HepG2 (cell line): ENCODE results near the gene AHNAK. TPM values are rescaled to one million over a fixed set of nuclear protein-coding genes. Genes with fewer than 3 reads are reported as not detected.

ENCODE experiments used
- ATAC-seq: fragments of 200-7000 bp; cut with Tn5 transposase; 3 replicates; pipeline ENCODE4 v1.9.1; 2020; ENCODE audit warnings: mild to moderate bottlenecking, moderate library complexity
- BruUV-seq: library from RNA; stranded (reverse); fragments of 400-500 nt; replicated peaks from 2 replicates; lab custom pipeline; 2021; lab: Mats Ljungman, UMichigan
- CTCF ChIA-PET: fragments of 300-600 bp; formaldehyde crosslinking; extraction: SDS; loops from one replicate; lab custom pipeline; 2021; ENCODE audit warnings: low total read pairs, inconsistent platforms, low intra/inter-chr PET ratio; lab: Yijun Ruan, JAX
- POLR2A ChIA-PET: fragments of 350-600 bp; sonication (Branson Sonifier 250); formaldehyde crosslinking; loops from one replicate; lab custom pipeline; 2020; ENCODE audit warnings: antibody characterized with exemption, inconsistent platforms; lab: Yijun Ruan, JAX
- DNase-seq: peaks from one replicate; pipeline ENCODE4 v3.0.0-alpha.2; 2015; ENCODE audit warnings: low spot score
- FAIRE-seq: peaks from 3 replicates; lab custom pipeline; 2011; peaks lifted over from hg19 to GRCh38; lab: Jason Lieb, UNC
- H2AFZ ChIP-seq: one replicate; pipeline ENCODE4 v1.6.1; 2011; ENCODE audit warnings: low read length, inconsistent platforms
- H3K27ac ChIP-seq: fragments of 300-600 bp; 3 replicates; pipeline ENCODE4 v1.8.0; 2011; ENCODE audit warnings: mixed run types, mild to moderate bottlenecking, mixed read lengths, low read length, inconsistent platforms; ENCODE audit not compliant: insufficient read depth; ENCODE audit errors: extremely low read length
- H3K27me3 ChIP-seq, 2 experiments: fragments of 200-600 bp in 1 of 2; 2 replicates in 1 of 2; 3 replicates in 1 of 2; pipeline versions ENCODE4 v1.6.0 to v1.8.0; 2011; ENCODE audit warnings: low read length in 2 of 2, mild to moderate bottlenecking in 2 of 2, moderate library complexity in 2 of 2, inconsistent platforms in 1 of 2; ENCODE audit not compliant: insufficient read depth in 2 of 2, control insufficient read depth in 1 of 2
- H3K36me3 ChIP-seq, 2 experiments: fragments of 200-600 bp in 1 of 2; replicated peaks in 1 of 2; 2 replicates in 1 of 2; 3 replicates in 1 of 2; pipeline versions ENCODE4 v1.5.1 to v1.8.0; 2011; ENCODE audit warnings: low read length in 2 of 2, inconsistent platforms in 1 of 2; ENCODE audit not compliant: insufficient read depth in 2 of 2, control insufficient read depth in 1 of 2
- H3K4me1 ChIP-seq: 2 replicates; pipeline ENCODE4 v1.5.1; 2012; ENCODE audit warnings: low read length, inconsistent platforms; ENCODE audit not compliant: insufficient read depth
- H3K4me2 ChIP-seq: 2 replicates; pipeline ENCODE4 v1.6.0; 2011; ENCODE audit warnings: low read depth, low read length, inconsistent platforms
- H3K4me3 ChIP-seq, 3 experiments: fragments of 200-600 bp in 1 of 3; sonication (generic), shearing (Covaris generic) in 1 of 3; replicated peaks in 1 of 3; 2 replicates each; pipeline ENCODE4 v1.5.1; 2011 to 2016; ENCODE audit warnings: low read length in 3 of 3, inconsistent platforms in 2 of 3, low read depth in 2 of 3, mild to moderate bottlenecking in 2 of 3, control low read depth in 1 of 3, mixed read lengths in 1 of 3; ENCODE audit not compliant: insufficient read depth in 1 of 3
- H3K79me2 ChIP-seq: one replicate; pipeline ENCODE4 v1.6.1; 2011; ENCODE audit warnings: low read length, inconsistent platforms; ENCODE audit not compliant: insufficient read depth
- H3K9ac ChIP-seq: 2 replicates; pipeline ENCODE4 v1.6.0; 2011; ENCODE audit warnings: mild to moderate bottlenecking, low read depth, low read length, inconsistent platforms; ENCODE audit not compliant: insufficient read depth
- H3K9me3 ChIP-seq: 2 replicates; pipeline ENCODE4 v1.5.1; 2012; ENCODE audit warnings: mild to moderate bottlenecking, low read length
- H4K20me1 ChIP-seq: 2 replicates; pipeline ENCODE4 v1.6.0; 2011; ENCODE audit warnings: inconsistent platforms, mild to moderate bottlenecking, low read length, moderate library complexity; ENCODE audit not compliant: insufficient read depth
- AFF4 ChIP-seq: sonication (generic); formaldehyde crosslinking; IDR thresholded peaks from 2 replicates; pipeline ENCODE4 v1.4.0; 2020; ENCODE audit warnings: missing genetic modification reagents
- CEBPB ChIP-seq: IDR thresholded peaks from 2 replicates; pipeline ENCODE4 v1.6.1; 2011; ENCODE audit warnings: low read depth, low read length, improper control_type of control experiment, borderline replicate concordance
- KMT2A ChIP-seq: sonication (generic); formaldehyde crosslinking; IDR thresholded peaks from 2 replicates; pipeline ENCODE4 v1.4.0; 2020; ENCODE audit warnings: missing genetic modification reagents
- SALL1 ChIP-seq: sonication (generic); formaldehyde crosslinking; IDR thresholded peaks from 2 replicates; pipeline ENCODE4 v1.8.0; 2022; ENCODE audit warnings: mild to moderate bottlenecking, missing genetic modification reagents
- ZBTB8A ChIP-seq: sonication (generic); formaldehyde crosslinking; IDR thresholded peaks from 2 replicates; pipeline ENCODE4 v1.4.0; 2020; ENCODE audit warnings: mild to moderate bottlenecking, low read depth, missing genetic modification reagents, borderline replicate concordance
- ZNF44 ChIP-seq: sonication (generic); formaldehyde crosslinking; IDR thresholded peaks from 2 replicates; pipeline ENCODE4 v1.5.1; 2020; ENCODE audit warnings: mild to moderate bottlenecking, missing genetic modification reagents
- whole genome bisulfite sequencing: methylation state at CpG from one replicate; pipeline ENCODE4 v1.1.6; 2017; ENCODE audit warnings: low lambda C conversion rate; 5-methylcytosine and 5-hydroxymethylcytosine counted together
- in situ Hi-C: cut with HindIII; loops from 2 replicates; pipeline ENCODE4 v1.10.0; 2017; ENCODE audit warnings: low pct_unique_long_range_greater_than_20kb; ENCODE audit not compliant: extremely low pct_ligation_motif_present
- intact Hi-C: fragments of 100-400 bp; cut with micrococcal nuclease; formaldehyde crosslinking; loops from one replicate; pipeline ENCODE4 v1.10.0; 2022; ENCODE audit not compliant: unreplicated experiment
- polyA plus RNA-seq, 8 experiments: library from polyadenylated mRNA; depleted of rRNA in 3 of 8; stranded (reverse) in 7 of 8; unstranded in 1 of 8; fragments of >200 nt; fragmentation: Illumina TruSeq in 4 of 8; extraction: Trizol in 4 of 8; gene quantifications; 2 replicates each; pipeline versions ENCODE4 v1.2.1 to v1.2.3, GENCODE V29; 2011 to 2016; ENCODE audit warnings: low read depth in 4 of 8, missing spikeins in 1 of 8, mixed read lengths in 1 of 8; ENCODE audit not compliant: insufficient read depth in 1 of 8
- total RNA-seq, 5 experiments: library from RNA; depleted of rRNA; stranded (reverse); fragments of >200 nt; fragmentation: Illumina TruSeq; extraction: Trizol; gene quantifications; 2 replicates each; pipeline ENCODE4 v1.2.3, GENCODE V29; 2016; ENCODE audit warnings: low read depth in 1 of 5

AHNAK gene
- total and polyA plus RNA-seq, 2 of the 13 experiments (the other 11 are each of a cell fraction or from before 2014, with no cell fraction given) = 23.4 to 25.0 TPM

GRCh38 chr11:62452261-62452660, 94.3 kb downstream of the AHNAK start:
- intact Hi-C loops (no loop called here), in situ Hi-C loops (no loop called here)
- POLR2A ChIA-PET = no interaction called here
- H3K27ac ChIP-seq = no peak overlapping the region
- no peaks in the 10 kb centered on the region for H3K36me3 ChIP-seq
- 31% methylated on average over 6 of the region's 6 CpGs for WGBS
- H3K79me2 ChIP-seq = no peaks in the 10 kb centered on the region
- no peaks in the 10 kb centered on the region for H3K9me3 ChIP-seq
- H3K4me2 ChIP-seq = no peak overlapping the region
- H3K9ac ChIP-seq = no peak overlapping the region
- ATAC-seq = no peak
- H2AFZ ChIP-seq = no peak overlapping the region
- CTCF ChIA-PET = no interaction called here
- no peak for FAIRE-seq
- no peak overlapping the region for H3K4me3 ChIP-seq
- H3K27me3 ChIP-seq = peaks cover 2 to 7% of the 10 kb centered on the region in 2 experiments; a peak in 3 of 5 replicates
- H4K20me1 ChIP-seq = no peaks in the 10 kb centered on the region
- DNase-seq = no peak
- no peak for TF ChIP-seq KMT2A
- TF ChIP-seq ZNF44 (CRISPR knock-in tag) = no peak
- no peak for TF ChIP-seq AFF4 (CRISPR knock-in tag)
- no peak for TF ChIP-seq ZBTB8A (CRISPR knock-in tag)
- no peak for TF ChIP-seq SALL1 (CRISPR knock-in tag)
- no peak for TF ChIP-seq CEBPB
- H3K4me1 ChIP-seq = peaks cover 10% of the 10 kb centered on the region
- BruUV-seq = no TSS peak
